ENCODE data around the gene THBS3.
"Not testable (repeated sequence)": the region's sequence is repeated elsewhere in the genome, so short reads cannot be mapped to it uniquely, and the experiment has no call there.

The THBS3 gene

GRCh38 chr1:155250633-155251449 lies 43.1 kb upstream of the THBS3 start:
- peak overlapping the region in 4 of 5 donors; percentile 1 to 69 (median 68) for H3K9ac ChIP-seq (ENCODE audit: low read length in 5 of 5)
- peaks cover 7 to 36% (median 28%) of the 10 kb centered on the region in 5 donors for H3K4me1 ChIP-seq (ENCODE audit: control insufficient read depth in 5 of 5, insufficient read depth in 5 of 5, low read length in 5 of 5)
- H3K27me3 ChIP-seq (ENCODE audit: control insufficient read depth in 5 of 5, insufficient read depth in 4 of 5, low read length in 5 of 5): no peaks in the 10 kb centered on the region
- H3K9me3 ChIP-seq (ENCODE audit: control insufficient read depth in 5 of 5, low read length in 5 of 5): no peaks in the 10 kb centered on the region
- H3K36me3 ChIP-seq (ENCODE audit: control insufficient read depth in 5 of 5, insufficient read depth in 5 of 5, low read length in 5 of 5): peaks cover 0 to 16% (median 7%) of the 10 kb centered on the region in 5 donors
- no peak overlapping the region for H3K27ac ChIP-seq (ENCODE audit: low read depth, low read length)
- peak overlapping the region in 4 of 5 donors; percentile 32 to 65 (median 48) for H3K4me3 ChIP-seq (ENCODE audit: low read depth in 1 of 5, low read length in 5 of 5)

GRCh38 chr1:155250246-155250632 lies 42.5 kb upstream of the THBS3 start:
- no peaks in the 10 kb centered on the region for H3K9me3 ChIP-seq (ENCODE audit: control insufficient read depth in 5 of 5, low read length in 5 of 5)
- H3K4me1 ChIP-seq (ENCODE audit: control insufficient read depth in 5 of 5, insufficient read depth in 5 of 5, low read length in 5 of 5): peaks cover 6 to 31% (median 25%) of the 10 kb centered on the region in 5 donors
- H3K27ac ChIP-seq (ENCODE audit: low read depth, low read length): no peak overlapping the region
- H3K27me3 ChIP-seq (ENCODE audit: control insufficient read depth in 5 of 5, insufficient read depth in 4 of 5, low read length in 5 of 5): no peaks in the 10 kb centered on the region
- peak overlapping the region in 4 of 5 donors; percentile 32 to 65 (median 48) for H3K4me3 ChIP-seq (ENCODE audit: low read depth in 1 of 5, low read length in 5 of 5)
- H3K36me3 ChIP-seq (ENCODE audit: control insufficient read depth in 5 of 5, insufficient read depth in 5 of 5, low read length in 5 of 5): peaks cover 0 to 16% (median 7%) of the 10 kb centered on the region in 5 donors
- peak overlapping the region in 4 of 5 donors; percentile 1 to 69 (median 68) for H3K9ac ChIP-seq (ENCODE audit: low read length in 5 of 5)

GRCh38 chr1:155247667-155248553 lies 40.2 kb upstream of the THBS3 start:
- H3K4me3 ChIP-seq (ENCODE audit: low read depth in 1 of 5, low read length in 5 of 5): no peak overlapping the region
- H3K4me1 ChIP-seq (ENCODE audit: control insufficient read depth in 5 of 5, insufficient read depth in 5 of 5, low read length in 5 of 5): peaks cover 5 to 34% (median 23%) of the 10 kb centered on the region in 5 donors
- no peaks in the 10 kb centered on the region for H3K9me3 ChIP-seq (ENCODE audit: control insufficient read depth in 5 of 5, low read length in 5 of 5)
- no peak overlapping the region for H3K9ac ChIP-seq (ENCODE audit: low read length in 5 of 5)
- peaks cover 0 to 3% (median 0%) of the 10 kb centered on the region in 5 donors for H3K27me3 ChIP-seq (ENCODE audit: control insufficient read depth in 5 of 5, insufficient read depth in 4 of 5, low read length in 5 of 5)
- H3K36me3 ChIP-seq (ENCODE audit: control insufficient read depth in 5 of 5, insufficient read depth in 5 of 5, low read length in 5 of 5): peaks cover 0 to 16% (median 7%) of the 10 kb centered on the region in 5 donors
- no peak overlapping the region for H3K27ac ChIP-seq (ENCODE audit: low read depth, low read length)

- peaks cover 5 to 37% (median 23%) of the 10 kb centered on the region in 5 donors for H3K4me1 ChIP-seq (ENCODE audit: control insufficient read depth in 5 of 5, insufficient read depth in 5 of 5, low read length in 5 of 5)
- not testable (repeated sequence) for H3K9ac ChIP-seq (ENCODE audit: low read length in 5 of 5)
Measured at GRCh38 chr1:155246796-155247195, 39.1 kb upstream of the THBS3 start.

GRCh38 chr1:155245163-155245524 lies 37.4 kb upstream of the THBS3 start:
- peaks cover 4 to 42% (median 27%) of the 10 kb centered on the region in 5 donors for H3K4me1 ChIP-seq (ENCODE audit: control insufficient read depth in 5 of 5, insufficient read depth in 5 of 5, low read length in 5 of 5)
- H3K27me3 ChIP-seq (ENCODE audit: control insufficient read depth in 5 of 5, insufficient read depth in 4 of 5, low read length in 5 of 5): peaks cover 0 to 3% (median 0%) of the 10 kb centered on the region in 5 donors
- peak overlapping the region; percentile 77 to 90 (median 80) for H3K4me3 ChIP-seq (ENCODE audit: low read depth in 1 of 5, low read length in 5 of 5)
- peak overlapping the region in 4 of 5 donors; percentile 10 to 78 (median 58) for H3K9ac ChIP-seq (ENCODE audit: low read length in 5 of 5)
- peaks cover 0 to 16% (median 7%) of the 10 kb centered on the region in 5 donors for H3K36me3 ChIP-seq (ENCODE audit: control insufficient read depth in 5 of 5, insufficient read depth in 5 of 5, low read length in 5 of 5)
- no peaks in the 10 kb centered on the region for H3K9me3 ChIP-seq (ENCODE audit: control insufficient read depth in 5 of 5, low read length in 5 of 5)
- H3K27ac ChIP-seq (ENCODE audit: low read depth, low read length): peak overlapping the region; percentile 56

More at GRCh38 chr1:155246796-155247195, 39.1 kb upstream of the THBS3 start:
- not testable (repeated sequence) for H3K4me3 ChIP-seq (ENCODE audit: low read depth in 1 of 5, low read length in 5 of 5); H3K27ac ChIP-seq (ENCODE audit: low read depth, low read length); H3K27me3 ChIP-seq (ENCODE audit: control insufficient read depth in 5 of 5, insufficient read depth in 4 of 5, low read length in 5 of 5); H3K9me3 ChIP-seq (ENCODE audit: control insufficient read depth in 5 of 5, low read length in 5 of 5)
- H3K36me3 ChIP-seq (ENCODE audit: control insufficient read depth in 5 of 5, insufficient read depth in 5 of 5, low read length in 5 of 5): peaks cover 0 to 16% (median 7%) of the 10 kb centered on the region in 5 donors

- H3K27me3 ChIP-seq (ENCODE audit: control insufficient read depth in 5 of 5, insufficient read depth in 4 of 5, low read length in 5 of 5): peaks cover 0 to 3% (median 0%) of the 10 kb centered on the region in 5 donors
- H3K9ac ChIP-seq (ENCODE audit: low read length in 5 of 5): peak overlapping the region; percentile 10 to 78 (median 63)
- H3K4me3 ChIP-seq (ENCODE audit: low read depth in 1 of 5, low read length in 5 of 5): peak overlapping the region; percentile 77 to 90 (median 80)
- no peaks in the 10 kb centered on the region for H3K9me3 ChIP-seq (ENCODE audit: control insufficient read depth in 5 of 5, low read length in 5 of 5)
- H3K4me1 ChIP-seq (ENCODE audit: control insufficient read depth in 5 of 5, insufficient read depth in 5 of 5, low read length in 5 of 5): peaks cover 4 to 42% (median 28%) of the 10 kb centered on the region in 5 donors
- H3K27ac ChIP-seq (ENCODE audit: low read depth, low read length): peak overlapping the region; percentile 56
- H3K36me3 ChIP-seq (ENCODE audit: control insufficient read depth in 5 of 5, insufficient read depth in 5 of 5, low read length in 5 of 5): peaks cover 0 to 19% (median 10%) of the 10 kb centered on the region in 5 donors
Measured at GRCh38 chr1:155244368-155245162, 36.9 kb upstream of the THBS3 start.

GRCh38 chr1:155242805-155243358 lies 35.2 kb upstream of the THBS3 start:
- Histone ChIP-seq H3K27ac (ENCODE audit: low read depth, low read length) (no peak overlapping the region), H3K27me3 (ENCODE audit: control insufficient read depth in 5 of 5, insufficient read depth in 4 of 5, low read length in 5 of 5) (peaks cover 0 to 3% (median 0%) of the 10 kb centered on the region in 5 donors), H3K9me3 (ENCODE audit: control insufficient read depth in 5 of 5, low read length in 5 of 5) (no peaks in the 10 kb centered on the region), H3K36me3 (ENCODE audit: control insufficient read depth in 5 of 5, insufficient read depth in 5 of 5, low read length in 5 of 5) (peaks cover 0 to 23% (median 10%) of the 10 kb centered on the region in 5 donors), H3K4me3 (ENCODE audit: low read depth in 1 of 5, low read length in 5 of 5) (peak overlapping the region in 4 of 5 donors; percentile 69 to 80 (median 78)), H3K4me1 (ENCODE audit: control insufficient read depth in 5 of 5, insufficient read depth in 5 of 5, low read length in 5 of 5) (peaks cover 4 to 42% (median 28%) of the 10 kb centered on the region in 5 donors), H3K9ac (ENCODE audit: low read length in 5 of 5) (peak overlapping the region in 1 of 5 donors; percentile 78)

GRCh38 chr1:155241841-155242264 lies 34.2 kb upstream of the THBS3 start:
- Histone ChIP-seq H3K27ac (ENCODE audit: low read depth, low read length) (no peak overlapping the region), H3K36me3 (ENCODE audit: control insufficient read depth in 5 of 5, insufficient read depth in 5 of 5, low read length in 5 of 5) (peaks cover 0 to 23% (median 9%) of the 10 kb centered on the region in 5 donors), H3K4me1 (ENCODE audit: control insufficient read depth in 5 of 5, insufficient read depth in 5 of 5, low read length in 5 of 5) (peaks cover 4 to 42% (median 28%) of the 10 kb centered on the region in 5 donors), H3K9ac (ENCODE audit: low read length in 5 of 5) (peak overlapping the region in 1 of 5 donors; percentile 21), H3K4me3 (ENCODE audit: low read depth in 1 of 5, low read length in 5 of 5) (no peak overlapping the region), H3K27me3 (ENCODE audit: control insufficient read depth in 5 of 5, insufficient read depth in 4 of 5, low read length in 5 of 5) (peaks cover 0 to 3% (median 0%) of the 10 kb centered on the region in 5 donors), H3K9me3 (ENCODE audit: control insufficient read depth in 5 of 5, low read length in 5 of 5) (no peaks in the 10 kb centered on the region)
